Smooth muscle cell of the umbilical artery (primary cell): ENCODE data around the gene ACTMAP. TPM values are rescaled to one million over a fixed set of nuclear protein-coding genes. Genes with fewer than 3 reads are reported as not detected.

ENCODE experiments used
- total RNA-seq: library from RNA; depleted of rRNA; stranded (reverse); fragments of >200 nt; gene quantifications from 2 replicates; pipeline ENCODE4 v1.2.3, GENCODE V29; 2014

Gene ACTMAP
- total RNA-seq = 0.59 and 1.9 TPM in 2 replicates

DNA sequence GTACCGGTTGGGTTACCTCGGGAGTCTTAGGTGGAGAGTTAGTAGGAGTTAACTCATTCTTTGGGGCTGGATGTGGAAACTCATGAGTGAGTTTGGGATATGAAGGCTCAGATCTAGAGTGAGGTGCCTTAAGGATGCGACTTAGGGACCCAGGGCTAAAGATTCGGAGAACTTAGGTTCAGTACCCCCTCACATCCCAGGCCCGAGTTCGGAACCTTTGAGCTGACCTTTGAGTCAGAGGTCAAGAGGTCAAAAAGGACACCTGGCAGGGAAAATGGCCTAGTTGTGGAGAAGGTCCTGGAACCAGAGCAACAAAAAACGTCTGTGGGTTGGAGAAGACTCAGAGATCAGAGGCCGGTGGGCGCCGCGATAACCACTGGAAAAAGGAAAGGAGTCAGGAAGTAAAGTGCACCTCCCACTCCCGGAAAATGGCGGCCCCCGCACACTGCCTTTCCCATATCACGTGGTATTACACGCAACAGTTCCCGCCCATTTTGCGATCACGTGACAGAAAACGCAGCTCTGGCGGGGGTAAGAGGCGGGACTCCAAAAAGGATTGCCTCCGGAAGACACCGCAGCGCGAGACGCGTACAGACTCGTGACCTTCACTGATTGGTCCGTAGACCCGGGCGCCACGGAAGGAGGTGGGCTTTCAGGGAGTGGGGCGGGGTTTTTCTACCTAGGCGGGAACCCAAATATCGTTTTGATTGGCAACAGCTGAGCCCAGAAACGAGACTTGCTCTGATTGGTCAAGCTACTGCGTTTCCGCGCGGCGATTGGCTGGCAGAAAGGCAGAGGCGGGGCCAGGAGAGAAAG, at the start of gene ACTMAP:
Gene ACTMAP, minus strand, starts transcription at position 420 of the 816 bp plus-strand sequence. CDS start 674 bp downstream, outside the sequence.

GRCh38 chr19:40798683-40799557, 48.6 kb upstream of the ACTMAP start, which contains the start of gene EGLN2:
TSS of gene EGLN2 (plus strand) at chr19:40799191. CDS start at chr19:40800573, 1,382 bp downstream.

DNA sequence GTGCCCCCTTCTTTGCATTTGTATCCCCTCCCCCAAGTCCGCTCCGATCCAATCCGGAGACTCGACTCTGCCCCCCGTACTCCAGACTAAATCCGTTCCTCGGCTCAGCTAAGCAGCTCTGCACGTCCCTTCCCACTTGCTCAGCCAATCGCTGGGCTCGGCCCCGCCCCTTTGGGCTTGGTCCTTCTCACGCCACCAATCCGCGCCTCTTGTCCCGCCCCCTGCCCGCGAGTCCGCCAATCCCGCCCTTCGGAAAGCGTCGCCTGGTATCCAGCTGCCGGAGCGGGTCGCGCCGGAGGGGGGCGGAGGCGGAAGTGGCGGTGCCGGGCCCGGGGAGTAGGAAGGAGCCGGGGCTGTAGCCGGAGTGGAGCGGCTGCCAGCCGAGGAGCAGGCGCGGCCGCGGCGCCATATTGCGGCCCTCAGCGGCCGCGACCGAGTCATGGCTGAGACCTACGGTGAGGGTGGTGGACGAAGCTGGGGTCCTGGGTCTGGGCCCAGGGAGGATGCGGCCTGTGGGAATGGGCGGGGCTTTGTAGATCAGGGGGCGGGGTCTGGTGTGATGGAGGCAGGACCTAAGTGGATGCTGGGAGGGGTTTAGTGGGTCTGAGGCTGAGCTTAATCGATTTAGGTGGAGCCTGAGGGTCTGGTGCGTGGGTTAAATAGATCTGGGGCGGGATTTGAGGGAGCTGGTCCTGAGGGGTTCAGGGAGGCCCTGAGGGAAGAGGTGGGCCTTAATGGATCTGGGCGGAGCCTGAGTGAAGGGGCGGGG, 27.8 kb upstream of the ACTMAP start, which contains the start of gene RAB4B:
Gene RAB4B, plus strand, starts transcription at position 311 of the 769 bp plus-strand sequence. Its CDS starts 129 bp downstream, at position 440.

DNA sequence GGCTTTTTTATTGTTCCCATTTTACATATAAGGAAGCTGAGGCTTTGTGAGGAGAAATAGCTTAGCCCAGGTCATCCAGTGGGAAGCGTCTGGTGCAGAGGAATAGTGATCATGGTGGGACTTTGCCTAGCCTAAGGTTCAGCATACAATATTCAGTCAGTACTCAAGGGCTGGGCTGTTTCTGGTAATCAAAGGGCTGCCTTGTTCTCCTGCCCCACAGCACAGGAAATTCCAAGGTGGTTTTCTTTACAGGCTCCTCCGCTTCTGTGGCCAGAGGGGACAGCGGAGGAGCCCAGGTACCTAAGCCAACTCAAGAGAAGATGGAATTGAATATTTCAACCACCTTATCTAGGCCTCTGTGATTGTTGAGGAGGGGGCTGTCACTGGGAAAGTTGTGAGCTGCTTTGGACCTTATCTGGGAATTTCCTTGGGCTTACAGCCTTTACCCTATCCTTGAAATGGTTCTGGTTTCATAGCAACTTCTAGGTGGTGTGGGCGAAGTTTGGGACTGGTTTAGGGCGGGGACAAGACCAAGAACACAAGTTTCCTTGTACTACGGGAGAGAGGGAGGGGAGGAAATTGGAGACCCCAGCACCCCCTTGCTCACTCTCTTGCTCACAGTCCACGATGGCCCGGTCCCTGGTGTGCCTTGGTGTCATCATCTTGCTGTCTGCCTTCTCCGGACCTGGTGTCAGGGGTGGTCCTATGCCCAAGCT, 24.8 kb upstream of the ACTMAP start, which contains the start of gene MIA:
Gene MIA, plus strand, starts transcription at position 606 of the 716 bp plus-strand sequence. Its CDS starts 22 bp downstream, at position 628.

DNA sequence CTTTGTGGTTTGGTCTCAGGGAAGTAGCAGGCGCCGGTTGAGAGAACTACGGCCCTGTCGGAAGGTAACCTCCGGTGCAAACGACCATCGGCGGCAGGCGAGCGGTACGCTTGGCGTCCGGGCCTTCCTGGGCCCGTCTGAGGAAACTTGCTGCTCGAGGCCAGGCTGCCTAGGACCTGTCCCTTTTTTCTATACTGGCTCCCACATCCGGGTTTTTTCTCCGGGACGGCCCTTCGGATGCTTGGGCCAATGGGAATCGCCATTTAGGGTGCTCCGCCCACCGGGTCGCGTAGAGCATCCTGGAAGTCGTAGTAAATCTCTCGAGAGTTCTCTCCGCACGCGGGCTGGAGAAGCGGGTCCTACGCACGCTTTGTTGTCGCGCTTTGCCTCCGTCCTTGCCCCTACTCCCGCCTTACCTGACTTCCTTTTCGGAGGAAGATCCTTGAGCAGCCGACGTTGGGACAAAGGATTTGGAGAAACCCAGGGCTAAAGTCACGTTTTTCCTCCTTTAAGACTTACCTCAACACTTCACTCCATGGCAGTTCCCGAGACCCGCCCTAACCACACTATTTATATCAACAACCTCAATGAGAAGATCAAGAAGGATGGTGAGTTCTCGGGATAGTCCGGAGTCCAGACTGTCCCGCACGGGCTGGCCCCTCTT, 729 bp upstream of the ACTMAP start, which contains the start of gene SNRPA:
Gene SNRPA, plus strand, starts transcription at position 330 of the 664 bp plus-strand sequence. Its CDS starts 206 bp downstream, at position 536.

GRCh38 chr19:40716482-40717324, 33.6 kb downstream of the ACTMAP start, which contains the start of the genes COQ8B and ITPKC:
TSS of gene COQ8B (minus strand) at chr19:40716886. CDS start at chr19:40714632, 2,254 bp downstream.
TSS of gene ITPKC (plus strand) at chr19:40717112. CDS start at chr19:40717136, 24 bp downstream.

Other genes starting within 250 kb of the ACTMAP start
- gene SHKBP1, start 173.6 kb downstream of the ACTMAP start, total RNA-seq = 24.9 and 69.7 TPM in 2 replicates
- 24.6 and 34.0 TPM in 2 replicates for gene LTBP4, start 149.1 kb downstream of the ACTMAP start, total RNA-seq
- gene NUMBL, start 59.8 kb downstream of the ACTMAP start, total RNA-seq = 31.8 and 72.5 TPM in 2 replicates
- 30.3 and 31.4 TPM in 2 replicates for gene COQ8B, start 33.6 kb downstream of the ACTMAP start, total RNA-seq
- 14.3 and 15.1 TPM in 2 replicates for gene ITPKC, start 33.4 kb downstream of the ACTMAP start, total RNA-seq
- gene SNRPA, start 726 bp upstream of the ACTMAP start, total RNA-seq = 11.9 and 29.7 TPM in 2 replicates
- not detected in 2 replicates for gene MIA, start 25.0 kb upstream of the ACTMAP start, total RNA-seq
- gene RAB4B, start 27.8 kb upstream of the ACTMAP start, total RNA-seq = 9.5 and 11.1 TPM in 2 replicates
- gene EGLN2, start 48.7 kb upstream of the ACTMAP start, total RNA-seq = 75.1 and 81.1 TPM in 2 replicates
- gene CYP2A6, start 100.0 kb upstream of the ACTMAP start, total RNA-seq = 0.30 TPM in 1 of 2 replicates, not detected in the other
- gene CYP2A7, start 131.8 kb upstream of the ACTMAP start, total RNA-seq = not detected in 2 replicates
- gene CYP2B6, start 240.8 kb upstream of the ACTMAP start, total RNA-seq = not detected in 2 replicates